Activated CD4-positive, alpha-beta memory T cell treated with anti-CD3 and anti-CD28 coated beads, Interleukin-2, amount 10 ng/mL, durations not matched to agents 7 days and 5 days (primary cell): ENCODE data around the gene BEAN1. TPM values are rescaled to one million over a fixed set of nuclear protein-coding genes. Genes with fewer than 3 reads are reported as not detected.
"Not testable (repeated sequence)": the region's sequence is repeated elsewhere in the genome, so short reads cannot be mapped to it uniquely, and the experiment has no call there.

ENCODE experiments used
- CTCF ChIA-PET: fragments of 350-600 bp; sonication (Branson Sonifier 250); formaldehyde crosslinking; loops from one replicate; lab custom pipeline; 2021; ENCODE audit warnings: antibody characterized with exemption, inconsistent platforms; lab: Charles Lee
- POLR2A ChIA-PET: fragments of 350-600 bp; sonication (Branson Sonifier 250); formaldehyde crosslinking; loops from one replicate; lab custom pipeline; 2021; ENCODE audit warnings: antibody characterized with exemption; lab: Charles Lee
- DNase-seq: peaks from one replicate; pipeline ENCODE4 v3.0.0-alpha.2; 2020
- H3K27ac Mint-ChIP-seq: one replicate; pipeline ENCODE4 v1.8.0; 2021; ENCODE audit warnings: mild to moderate bottlenecking, mixed read lengths
- H3K27me3 Mint-ChIP-seq: one replicate; pipeline ENCODE4 v1.8.0; 2021; ENCODE audit warnings: mixed read lengths
- H3K36me3 Mint-ChIP-seq: one replicate; pipeline ENCODE4 v1.8.0; 2021; ENCODE audit warnings: low read depth, mixed read lengths
- H3K4me1 Mint-ChIP-seq: one replicate; pipeline ENCODE4 v1.8.0; 2021; ENCODE audit warnings: mixed read lengths
- H3K4me3 Mint-ChIP-seq: one replicate; pipeline ENCODE4 v1.8.0; 2021; ENCODE audit warnings: mild to moderate bottlenecking, mixed read lengths
- H3K9me3 Mint-ChIP-seq: one replicate; pipeline ENCODE4 v1.8.0; 2021; ENCODE audit warnings: mixed read lengths
- total RNA-seq, 2 experiments: library from RNA; stranded (reverse); gene quantifications; one replicate each; pipeline ENCODE4 v1.2.3, GENCODE V29; 2021

BEAN1 gene
- total RNA-seq, 2 experiments from 2014 or later: not detected

GRCh38 chr16:66490774-66491715 is 64.0 kb downstream of the BEAN1 start:
- no peak for DNase-seq
- Mint-ChIP-seq H3K36me3 (no peaks in the 10 kb centered on the region), H3K27me3 (no peaks in the 10 kb centered on the region), H3K4me3 (no peak overlapping the region), H3K27ac (no peak overlapping the region), H3K4me1 (no peaks in the 10 kb centered on the region), H3K9me3 (no peaks in the 10 kb centered on the region)
- ChIA-PET CTCF (interaction anchor here (1.4 to 2.7 kb wide), 2 partner anchors 72 to 84 kb away, joined by 3 to 7 read pairs; no protein-coding TSS in a partner anchor), POLR2A (interaction anchor here (1.7 kb wide), 1 partner anchor 61 kb away, joined by 4 read pairs; the partner anchor contains the start of gene CKLF)

- no peaks in the 10 kb centered on the region for H3K4me1 Mint-ChIP-seq
- no peaks in the 10 kb centered on the region for H3K27me3 Mint-ChIP-seq
- no peak overlapping the region for H3K27ac Mint-ChIP-seq
- CTCF ChIA-PET: interaction anchor here (2.7 kb wide), 1 partner anchor 85 kb away, joined by 7 read pairs; no protein-coding TSS in a partner anchor
- no peaks in the 10 kb centered on the region for H3K9me3 Mint-ChIP-seq
- H3K36me3 Mint-ChIP-seq: no peaks in the 10 kb centered on the region
- POLR2A ChIA-PET: interaction anchor here (1.7 kb wide), 1 partner anchor 60 kb away, joined by 4 read pairs; the partner anchor contains the start of gene CKLF
- no peak overlapping the region for H3K4me3 Mint-ChIP-seq
- no peak for DNase-seq
Measured at GRCh38 chr16:66491716-66492064, 64.6 kb downstream of the BEAN1 start.

GRCh38 chr16:66493490-66494401 is 66.7 kb downstream of the BEAN1 start:
- POLR2A ChIA-PET: no interaction called here
- H3K27me3 Mint-ChIP-seq: peaks cover 9% of the 10 kb centered on the region
- no peak overlapping the region for H3K27ac Mint-ChIP-seq
- no peaks in the 10 kb centered on the region for H3K9me3 Mint-ChIP-seq
- H3K36me3 Mint-ChIP-seq: no peaks in the 10 kb centered on the region
- no peak overlapping the region for H3K4me3 Mint-ChIP-seq
- CTCF ChIA-PET: no interaction called here
- H3K4me1 Mint-ChIP-seq: no peaks in the 10 kb centered on the region
- no peak for DNase-seq

GRCh38 chr16:66494916-66495315 is 67.8 kb downstream of the BEAN1 start:
- peaks cover 3% of the 10 kb centered on the region for H3K36me3 Mint-ChIP-seq
- no peaks in the 10 kb centered on the region for H3K9me3 Mint-ChIP-seq
- DNase-seq: no peak
- H3K27ac Mint-ChIP-seq: no peak overlapping the region
- H3K27me3 Mint-ChIP-seq: peaks cover 12% of the 10 kb centered on the region
- no peaks in the 10 kb centered on the region for H3K4me1 Mint-ChIP-seq
- POLR2A ChIA-PET: no interaction called here
- H3K4me3 Mint-ChIP-seq: no peak overlapping the region
- CTCF ChIA-PET: no interaction called here

- ChIA-PET POLR2A (no interaction called here), CTCF (no interaction called here)
- peaks cover 3% of the 10 kb centered on the region for H3K36me3 Mint-ChIP-seq
- no peak for DNase-seq
- peaks cover 12% of the 10 kb centered on the region for H3K27me3 Mint-ChIP-seq
- no peak overlapping the region for H3K4me3 Mint-ChIP-seq
- no peak overlapping the region for H3K27ac Mint-ChIP-seq
- no peaks in the 10 kb centered on the region for H3K4me1 Mint-ChIP-seq
- no peaks in the 10 kb centered on the region for H3K9me3 Mint-ChIP-seq
Measured at GRCh38 chr16:66495440-66495839, 68.3 kb downstream of the BEAN1 start.

GRCh38 chr16:66496226-66496625 is 69.1 kb downstream of the BEAN1 start:
- H3K27ac Mint-ChIP-seq, POLR2A ChIA-PET, H3K4me1 Mint-ChIP-seq, H3K36me3 Mint-ChIP-seq, H3K4me3 Mint-ChIP-seq, CTCF ChIA-PET, H3K9me3 Mint-ChIP-seq, DNase-seq: not testable (repeated sequence)
- peaks cover 12% of the 10 kb centered on the region for H3K27me3 Mint-ChIP-seq

- H3K36me3 Mint-ChIP-seq, DNase-seq, H3K4me1 Mint-ChIP-seq, H3K4me3 Mint-ChIP-seq, POLR2A ChIA-PET, H3K9me3 Mint-ChIP-seq, H3K27ac Mint-ChIP-seq, CTCF ChIA-PET: not testable (repeated sequence)
- peaks cover 12% of the 10 kb centered on the region for H3K27me3 Mint-ChIP-seq
Measured at GRCh38 chr16:66497921-66498320, 70.8 kb downstream of the BEAN1 start.

- H3K4me1 Mint-ChIP-seq, POLR2A ChIA-PET, DNase-seq, CTCF ChIA-PET, H3K9me3 Mint-ChIP-seq, H3K27ac Mint-ChIP-seq, H3K4me3 Mint-ChIP-seq, H3K36me3 Mint-ChIP-seq: not testable (repeated sequence)
- H3K27me3 Mint-ChIP-seq: peaks cover 12% of the 10 kb centered on the region
Measured at GRCh38 chr16:66501563-66501962, 74.5 kb downstream of the BEAN1 start.

- ChIA-PET POLR2A (interaction anchor here (1.0 kb wide), 1 partner anchor 15 kb away, joined by 3 read pairs; no protein-coding TSS in a partner anchor), CTCF (no interaction called here)
- Mint-ChIP-seq H3K36me3 (peaks cover 3% of the 10 kb centered on the region), H3K27me3 (peaks cover 10% of the 10 kb centered on the region), H3K27ac (no peak overlapping the region), H3K9me3 (no peaks in the 10 kb centered on the region), H3K4me3 (no peak overlapping the region), H3K4me1 (peaks cover 7% of the 10 kb centered on the region)
- no peak for DNase-seq
Measured at GRCh38 chr16:66502020-66502913, 75.2 kb downstream of the BEAN1 start.

GRCh38 chr16:66503030-66503429 is 75.9 kb downstream of the BEAN1 start:
- peaks cover 3% of the 10 kb centered on the region for H3K36me3 Mint-ChIP-seq
- CTCF ChIA-PET: no interaction called here
- peaks cover 7% of the 10 kb centered on the region for H3K4me1 Mint-ChIP-seq
- H3K9me3 Mint-ChIP-seq: no peaks in the 10 kb centered on the region
- no peak for DNase-seq
- POLR2A ChIA-PET: interaction anchor here (1.0 kb wide), 1 partner anchor 16 kb away, joined by 3 read pairs; no protein-coding TSS in a partner anchor
- H3K27me3 Mint-ChIP-seq: peaks cover 7% of the 10 kb centered on the region
- H3K4me3 Mint-ChIP-seq: no peak overlapping the region
- no peak overlapping the region for H3K27ac Mint-ChIP-seq

GRCh38 chr16:66503612-66504011 is 76.5 kb downstream of the BEAN1 start:
- ChIA-PET CTCF (no interaction called here), POLR2A (interaction anchor here (1.0 kb wide), 1 partner anchor 17 kb away, joined by 3 read pairs; no protein-coding TSS in a partner anchor)
- no peak overlapping the region for H3K27ac Mint-ChIP-seq
- peaks cover 3% of the 10 kb centered on the region for H3K36me3 Mint-ChIP-seq
- H3K4me1 Mint-ChIP-seq: peaks cover 9% of the 10 kb centered on the region
- H3K9me3 Mint-ChIP-seq: no peaks in the 10 kb centered on the region
- peaks cover 5% of the 10 kb centered on the region for H3K27me3 Mint-ChIP-seq
- no peak for DNase-seq
- H3K4me3 Mint-ChIP-seq: no peak overlapping the region

- H3K4me3 Mint-ChIP-seq: no peak overlapping the region
- peaks cover 14% of the 10 kb centered on the region for H3K4me1 Mint-ChIP-seq
- H3K9me3 Mint-ChIP-seq: no peaks in the 10 kb centered on the region
- ChIA-PET POLR2A (interaction anchor here (1.3 kb wide), 1 partner anchor 17 kb away, joined by 3 read pairs; no protein-coding TSS in a partner anchor), CTCF (interaction anchor here (1.4 kb wide), 1 partner anchor 57 kb away, joined by 4 read pairs; no protein-coding TSS in a partner anchor)
- no peak overlapping the region for H3K27ac Mint-ChIP-seq
- DNase-seq: no peak
- H3K36me3 Mint-ChIP-seq: peaks cover 2% of the 10 kb centered on the region
- no peaks in the 10 kb centered on the region for H3K27me3 Mint-ChIP-seq
Measured at GRCh38 chr16:66507731-66508239, 80.7 kb downstream of the BEAN1 start.
